Calu3 (cell line): ENCODE measurements around the gene MMP19. TPM values are rescaled to one million over a fixed set of nuclear protein-coding genes. Genes with fewer than 3 reads are reported as not detected.

ENCODE experiments used
- BruUV-seq: library from RNA; stranded (reverse); fragments of 400-500 nt; replicated peaks from 2 replicates; lab custom pipeline; 2021; lab: Mats Ljungman, UMichigan
- CTCF ChIA-PET: fragments of 300-600 bp; sonication (Branson Sonifier 250); formaldehyde crosslinking; loops from one replicate; lab custom pipeline; 2022; ENCODE audit warnings: antibody characterized with exemption; lab: Charles Lee
- DNase-seq: peaks from one replicate; pipeline ENCODE4 v3.0.0; 2022
- H3K27ac Mint-ChIP-seq: one replicate; pipeline ENCODE4 v1.8.0; 2022; ENCODE audit warnings: mixed read lengths; ENCODE audit not compliant: unreplicated experiment
- H3K27me3 Mint-ChIP-seq: one replicate; pipeline ENCODE4 v1.8.0; 2022; ENCODE audit warnings: mixed read lengths; ENCODE audit not compliant: unreplicated experiment
- H3K36me3 Mint-ChIP-seq: one replicate; pipeline ENCODE4 v1.8.0; 2022; ENCODE audit warnings: mild to moderate bottlenecking, moderate library complexity, mixed read lengths; ENCODE audit not compliant: insufficient read depth, unreplicated experiment
- H3K4me1 Mint-ChIP-seq: one replicate; pipeline ENCODE4 v1.8.0; 2022; ENCODE audit warnings: mild to moderate bottlenecking, low read depth, mixed read lengths; ENCODE audit not compliant: unreplicated experiment
- H3K4me3 Mint-ChIP-seq: one replicate; pipeline ENCODE4 v1.8.0; 2022; ENCODE audit warnings: mild to moderate bottlenecking, low read depth, moderate library complexity, mixed read lengths; ENCODE audit not compliant: unreplicated experiment
- H3K9me3 Mint-ChIP-seq: one replicate; pipeline ENCODE4 v1.8.0; 2022; ENCODE audit warnings: low read depth, mixed read lengths; ENCODE audit not compliant: unreplicated experiment
- intact Hi-C: fragments of 100-400 bp; cut with micrococcal nuclease; formaldehyde crosslinking; loops from one replicate; pipeline ENCODE4 v1.10.0; 2022; ENCODE audit not compliant: unreplicated experiment
- total RNA-seq: library from RNA; stranded (reverse); gene quantifications from 2 replicates; pipeline ENCODE4 v1.2.3, GENCODE V29; 2022
- TF ChIP-seq, protein P1 (sequence below): fragments of 200-600 bp; IDR thresholded peaks from one replicate; pipeline ENCODE4 v1.8.0; 2022; ENCODE audit warnings: antibody characterized with exemption; ENCODE audit not compliant: unreplicated experiment

MMP19 gene
- total RNA-seq, 1 experiment from 2014 or later, result not detected

DNA sequence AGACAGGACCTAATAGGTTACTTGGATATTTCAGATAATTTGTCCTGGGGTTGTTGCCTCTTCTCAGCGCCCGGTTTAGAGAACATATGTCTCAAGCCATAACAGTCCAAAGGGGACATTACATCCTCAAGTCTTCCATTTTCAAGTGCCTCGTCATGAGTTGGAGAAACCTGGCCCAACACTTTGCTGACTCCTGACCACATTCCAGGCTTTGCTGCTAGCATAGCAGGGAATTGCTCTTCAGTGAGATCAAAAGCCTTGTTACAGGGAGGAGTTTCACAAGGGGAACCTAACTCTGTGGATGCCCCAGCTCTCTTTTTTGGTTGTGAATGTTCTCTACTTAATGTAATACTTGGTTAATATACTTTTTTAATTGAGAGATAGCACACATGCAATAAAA lies 8.2 kb upstream of the MMP19 start:
- H3K4me3 Mint-ChIP-seq, result no peak overlapping the region
- H3K4me1 Mint-ChIP-seq, result peaks cover 8% of the 10 kb centered on the region
- intact Hi-C loops, result no loop called here
- BruUV-seq, result no TSS peak
- H3K27ac Mint-ChIP-seq, result no peak overlapping the region
- CTCF ChIA-PET, result no interaction called here
- peaks cover 54% of the 10 kb centered on the region for H3K27me3 Mint-ChIP-seq
- no peak for DNase-seq
- H3K36me3 Mint-ChIP-seq, result no peaks in the 10 kb centered on the region
- H3K9me3 Mint-ChIP-seq, result no peaks in the 10 kb centered on the region
- TF ChIP-seq, protein P1, sequence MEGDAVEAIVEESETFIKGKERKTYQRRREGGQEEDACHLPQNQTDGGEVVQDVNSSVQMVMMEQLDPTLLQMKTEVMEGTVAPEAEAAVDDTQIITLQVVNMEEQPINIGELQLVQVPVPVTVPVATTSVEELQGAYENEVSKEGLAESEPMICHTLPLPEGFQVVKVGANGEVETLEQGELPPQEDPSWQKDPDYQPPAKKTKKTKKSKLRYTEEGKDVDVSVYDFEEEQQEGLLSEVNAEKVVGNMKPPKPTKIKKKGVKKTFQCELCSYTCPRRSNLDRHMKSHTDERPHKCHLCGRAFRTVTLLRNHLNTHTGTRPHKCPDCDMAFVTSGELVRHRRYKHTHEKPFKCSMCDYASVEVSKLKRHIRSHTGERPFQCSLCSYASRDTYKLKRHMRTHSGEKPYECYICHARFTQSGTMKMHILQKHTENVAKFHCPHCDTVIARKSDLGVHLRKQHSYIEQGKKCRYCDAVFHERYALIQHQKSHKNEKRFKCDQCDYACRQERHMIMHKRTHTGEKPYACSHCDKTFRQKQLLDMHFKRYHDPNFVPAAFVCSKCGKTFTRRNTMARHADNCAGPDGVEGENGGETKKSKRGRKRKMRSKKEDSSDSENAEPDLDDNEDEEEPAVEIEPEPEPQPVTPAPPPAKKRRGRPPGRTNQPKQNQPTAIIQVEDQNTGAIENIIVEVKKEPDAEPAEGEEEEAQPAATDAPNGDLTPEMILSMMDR, result no peak

DNA sequence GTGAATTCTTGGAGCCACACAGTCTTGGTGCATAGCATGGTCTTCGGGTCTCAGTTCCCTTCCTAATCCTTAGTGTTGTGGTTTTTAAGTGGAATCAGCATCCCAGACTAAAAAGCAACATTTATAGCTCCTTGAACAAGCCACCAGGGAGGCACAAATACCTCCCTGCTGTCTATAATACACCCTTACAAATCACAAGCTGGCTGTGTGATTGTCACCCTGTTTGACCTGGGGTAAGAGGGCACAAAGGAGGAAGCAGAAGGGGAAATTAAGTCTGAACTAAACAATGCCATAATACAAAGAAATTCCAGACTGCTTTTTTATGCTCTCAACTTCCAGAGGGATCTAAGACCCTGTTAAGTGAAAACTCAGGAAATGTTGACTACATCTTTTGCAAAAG lies 7.7 kb upstream of the MMP19 start:
- intact Hi-C loops, result no loop called here
- no TSS peak for BruUV-seq
- no peak for DNase-seq
- H3K27me3 Mint-ChIP-seq, result peaks cover 54% of the 10 kb centered on the region
- H3K9me3 Mint-ChIP-seq, result no peaks in the 10 kb centered on the region
- no peak overlapping the region for H3K27ac Mint-ChIP-seq
- CTCF ChIA-PET, result no interaction called here
- H3K36me3 Mint-ChIP-seq, result no peaks in the 10 kb centered on the region
- no peak overlapping the region for H3K4me3 Mint-ChIP-seq
- H3K4me1 Mint-ChIP-seq, result peaks cover 8% of the 10 kb centered on the region
- TF ChIP-seq, protein P1, result no peak

DNA sequence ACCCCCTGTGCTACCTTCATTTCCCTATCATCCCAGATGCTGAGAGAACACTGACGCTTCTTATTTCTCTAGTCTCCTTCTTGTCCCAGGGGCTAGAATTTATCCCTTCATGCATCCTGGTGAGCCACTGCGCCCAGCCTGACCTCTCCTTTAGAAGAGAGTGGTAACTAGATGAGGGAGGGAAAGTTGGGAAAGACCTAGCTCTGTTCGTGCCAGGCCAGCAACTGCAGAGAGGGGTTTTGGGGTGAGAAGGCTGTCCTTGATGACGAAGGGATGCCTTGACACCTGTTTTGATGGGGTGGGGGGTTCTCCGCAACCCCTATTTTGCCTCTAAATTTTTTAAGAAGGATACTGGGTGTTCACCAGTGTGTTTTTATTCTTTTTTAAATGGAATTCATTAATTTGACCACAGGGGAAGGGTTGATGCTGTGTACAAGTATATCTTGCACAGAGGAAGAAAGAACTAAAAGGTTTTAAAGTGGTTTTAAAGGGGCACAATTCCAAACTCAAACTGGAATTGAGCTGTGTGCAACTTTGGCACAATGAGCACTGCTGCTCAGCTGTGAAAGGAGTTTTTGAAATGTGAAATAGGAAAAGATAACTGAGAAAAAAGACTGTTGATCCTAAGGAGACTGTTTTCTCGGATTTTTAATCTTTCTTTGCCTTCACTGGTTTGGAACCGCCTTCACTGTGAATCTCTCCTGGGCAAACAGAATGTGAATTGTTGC lies 7.0 kb upstream of the MMP19 start:
- TF ChIP-seq, protein P1, result no peak

DNA sequence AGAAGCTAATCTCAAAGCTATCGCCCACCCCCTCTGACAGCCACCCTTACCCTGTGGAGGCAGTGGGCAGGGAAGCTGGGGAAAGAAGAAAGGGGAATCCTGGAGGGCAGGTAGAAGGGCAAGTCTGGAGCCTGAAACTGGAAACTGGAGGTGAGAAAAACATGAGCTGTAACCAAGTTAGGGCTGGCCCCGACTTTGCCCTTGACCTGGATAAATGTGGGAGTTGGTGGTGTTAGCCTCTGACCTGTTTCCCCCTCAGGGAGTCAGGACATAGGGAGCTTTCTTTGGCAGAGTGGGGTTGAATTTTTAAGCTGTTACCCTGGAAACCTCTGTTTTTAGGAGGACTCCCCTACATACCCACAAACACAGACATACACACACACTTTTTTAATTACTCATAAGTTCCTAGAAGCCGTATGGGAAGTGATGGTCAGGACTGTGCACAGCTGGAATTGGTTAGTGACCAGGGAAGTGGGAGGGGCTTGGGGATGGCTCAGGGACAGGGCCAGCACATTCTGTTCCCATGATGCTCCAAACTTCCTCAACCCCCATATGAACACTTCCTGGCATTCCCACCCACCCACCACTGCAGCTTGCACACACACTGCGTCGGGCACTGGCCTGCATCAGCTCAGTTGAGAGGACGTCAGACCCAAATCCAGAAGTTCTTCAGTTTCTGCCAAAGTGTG lies 5.0 kb upstream of the MMP19 start:
- TF ChIP-seq, protein P1, result no peak
- Mint-ChIP-seq H3K27me3 (peaks cover 54% of the 10 kb centered on the region), H3K4me1 (peaks cover 8% of the 10 kb centered on the region), H3K36me3 (no peaks in the 10 kb centered on the region), H3K27ac (no peak overlapping the region), H3K4me3 (no peak overlapping the region), H3K9me3 (no peaks in the 10 kb centered on the region)
- CTCF ChIA-PET, result interaction anchor here (1.1 kb wide), 1 partner anchor 12 kb away, joined by 4 read pairs; no protein-coding TSS in a partner anchor
- no peak for DNase-seq
- intact Hi-C loops, result no loop called here
- no TSS peak for BruUV-seq

More for the DNA sequence above, 7.0 kb upstream of the MMP19 start:
- Mint-ChIP-seq H3K4me3 (no peak overlapping the region), H3K36me3 (no peaks in the 10 kb centered on the region), H3K27me3 (peaks cover 54% of the 10 kb centered on the region), H3K27ac (no peak overlapping the region), H3K9me3 (no peaks in the 10 kb centered on the region), H3K4me1 (peaks cover 8% of the 10 kb centered on the region)
- no TSS peak for BruUV-seq
- DNase-seq, result no peak
- CTCF ChIA-PET, result interaction anchor here (0.6 kb wide), 1 partner anchor 984 kb away, joined by 4 read pairs; no protein-coding TSS in a partner anchor
- intact Hi-C loops, result no loop called here
